NCI-H128 (cell line): ENCODE measurements around the gene KCND2.

Experiments used
- DNase-seq: peaks from one replicate; lab custom pipeline; 2025; ENCODE audit not compliant: unreplicated experiment; lab: John Stamatoyannopoulos, UW

KCND2 gene

DNA sequence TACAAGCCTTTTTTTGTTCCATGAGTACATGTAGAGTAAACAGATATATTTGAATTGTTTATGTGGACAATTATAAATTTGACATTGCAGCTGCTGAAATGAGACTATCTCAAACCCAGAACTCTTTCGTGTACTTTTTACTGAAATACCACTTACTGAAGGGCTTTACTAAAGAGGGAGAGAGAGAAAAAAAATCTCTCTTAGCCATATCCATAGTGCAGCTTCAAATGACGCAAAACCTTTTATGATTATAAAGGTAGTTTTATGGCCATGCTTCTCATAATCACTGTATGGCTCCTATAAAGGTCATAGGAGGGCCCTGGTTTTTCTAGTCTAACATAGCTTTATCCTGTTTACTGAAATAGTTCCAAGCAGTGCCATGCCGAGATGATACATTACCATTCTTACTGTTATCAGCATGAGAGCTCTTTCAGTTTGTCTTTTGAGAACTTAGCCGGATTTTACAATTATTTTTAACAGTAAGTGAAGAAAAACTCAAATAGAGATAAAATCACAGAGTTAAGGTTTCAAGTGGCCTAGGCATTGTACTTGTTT, 35.1 kb downstream of the KCND2 start:
- DNase-seq, result no peak

DNA sequence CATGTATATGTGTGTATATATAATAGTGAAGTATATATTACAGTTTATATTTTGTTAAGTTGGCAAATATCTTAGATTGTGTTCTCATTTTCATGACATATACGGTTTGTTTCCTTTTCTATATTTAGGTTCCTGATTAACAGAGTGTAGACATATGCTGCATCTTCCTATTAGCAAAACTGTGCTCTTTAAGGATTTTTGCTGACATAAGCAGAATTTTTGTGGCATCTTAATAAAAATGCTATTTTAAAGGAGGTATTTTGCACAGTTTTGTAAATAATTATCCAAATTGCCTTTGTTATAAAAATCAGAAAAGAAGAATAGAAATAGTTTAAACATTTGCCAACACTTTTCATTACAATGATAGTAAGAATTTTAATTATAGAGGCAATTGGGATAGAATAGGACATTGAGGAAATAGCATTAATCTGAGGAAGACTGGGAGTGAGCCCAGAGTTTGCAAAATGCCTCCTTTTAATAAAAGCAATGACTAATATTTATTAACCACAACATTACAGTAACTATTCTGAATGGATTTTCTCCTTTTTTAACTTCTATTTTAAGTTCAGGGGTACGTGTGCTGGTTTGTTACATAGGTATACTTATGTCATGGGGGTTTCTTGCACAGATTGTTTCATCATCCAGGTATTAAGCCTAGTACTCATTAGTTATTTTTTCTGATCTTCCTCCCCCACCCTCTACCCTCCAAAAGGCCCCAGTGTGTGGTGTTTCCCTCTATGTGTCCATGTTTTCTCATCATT, 38.2 kb downstream of the KCND2 start:
- DNase-seq, result no peak

GRCh38 chr7:120320218-120320961, 47.4 kb downstream of the KCND2 start:
- no peak for DNase-seq

DNA sequence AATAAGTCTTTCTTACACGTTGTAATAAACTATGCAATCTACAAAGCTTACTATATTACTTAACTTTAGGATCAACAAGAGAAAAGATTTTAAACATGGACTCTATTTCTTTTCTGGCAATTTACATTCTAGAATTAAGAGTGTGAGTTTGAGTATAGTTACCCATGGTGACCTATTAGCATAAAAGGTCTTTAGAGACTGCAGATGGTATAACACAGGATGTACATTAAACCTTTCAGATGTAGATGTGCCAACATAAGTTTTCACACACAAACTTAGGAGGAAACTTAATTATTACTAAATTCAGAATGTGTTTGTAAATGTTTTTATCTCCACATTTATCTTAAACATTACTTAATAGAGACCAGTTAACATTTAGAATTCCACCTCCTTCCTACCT, 54.1 kb downstream of the KCND2 start:
- DNase-seq, result no peak

GRCh38 chr7:120332433-120332832, 59.5 kb downstream of the KCND2 start:
- no peak for DNase-seq

DNA sequence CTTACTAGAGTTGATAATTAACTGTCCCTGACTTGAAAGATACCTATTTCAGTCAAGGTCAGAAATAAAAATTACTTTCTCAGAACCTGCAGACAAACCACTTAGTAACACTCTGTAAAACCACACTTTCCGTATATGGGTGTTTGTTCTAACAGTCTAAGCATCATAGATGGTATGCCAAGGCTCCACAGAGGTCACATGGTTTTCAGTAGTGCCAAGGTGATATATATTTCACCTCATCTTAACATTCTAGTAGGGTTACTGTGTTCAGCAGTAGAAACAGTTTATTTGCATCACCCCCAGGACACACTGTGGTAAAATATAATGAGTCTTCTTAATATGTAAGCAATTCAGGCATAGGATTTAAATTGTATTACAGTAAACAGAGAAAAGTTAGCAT, 61.5 kb downstream of the KCND2 start:
- DNase-seq, result no peak

DNA sequence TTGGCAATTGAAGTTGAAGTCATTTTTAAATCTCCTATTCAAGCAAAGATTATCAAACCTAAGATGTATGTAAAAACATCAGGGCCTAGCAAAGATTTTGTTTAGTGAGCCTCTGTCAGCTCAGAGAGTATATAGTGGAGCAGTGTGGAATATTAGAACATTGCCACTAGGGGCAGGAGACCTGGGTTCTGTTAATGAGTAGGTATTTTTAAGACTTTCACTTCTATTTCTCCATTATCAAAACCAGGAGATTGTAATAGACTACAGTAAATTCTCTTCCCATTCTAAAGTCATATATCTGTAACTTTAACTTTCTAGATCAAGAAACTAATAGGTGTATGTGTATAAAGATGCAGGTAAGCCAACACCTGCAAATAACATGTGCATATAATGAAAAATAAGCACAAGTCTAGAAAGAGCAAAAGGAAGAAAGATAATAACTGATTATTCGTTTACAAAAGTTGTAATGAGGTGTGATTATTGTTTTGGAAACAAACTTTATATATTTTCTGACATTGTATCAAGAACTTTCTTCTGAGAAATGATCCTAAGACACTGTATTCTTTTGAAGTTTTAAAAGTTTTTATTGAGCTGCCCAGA, 64.4 kb downstream of the KCND2 start:
- DNase-seq, result no peak

DNA sequence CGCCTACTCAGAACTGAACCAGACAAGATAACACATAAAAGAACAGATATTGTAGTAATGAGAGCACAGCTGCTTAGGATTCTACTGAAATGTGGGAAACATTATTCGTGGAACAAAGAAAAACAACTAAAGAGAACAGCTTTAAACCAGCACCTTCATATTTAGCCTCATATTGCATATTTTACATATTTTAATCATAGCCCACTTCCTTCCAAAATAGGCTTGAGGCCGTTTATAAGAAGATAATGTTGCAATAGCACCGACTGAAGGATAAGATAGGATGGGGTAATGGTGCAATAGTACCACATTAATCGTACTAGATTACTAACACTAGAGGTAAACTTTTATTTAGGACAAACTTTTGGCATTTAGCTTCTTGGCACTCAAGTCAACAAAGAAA, 71.3 kb downstream of the KCND2 start:
- DNase-seq, result no peak

DNA sequence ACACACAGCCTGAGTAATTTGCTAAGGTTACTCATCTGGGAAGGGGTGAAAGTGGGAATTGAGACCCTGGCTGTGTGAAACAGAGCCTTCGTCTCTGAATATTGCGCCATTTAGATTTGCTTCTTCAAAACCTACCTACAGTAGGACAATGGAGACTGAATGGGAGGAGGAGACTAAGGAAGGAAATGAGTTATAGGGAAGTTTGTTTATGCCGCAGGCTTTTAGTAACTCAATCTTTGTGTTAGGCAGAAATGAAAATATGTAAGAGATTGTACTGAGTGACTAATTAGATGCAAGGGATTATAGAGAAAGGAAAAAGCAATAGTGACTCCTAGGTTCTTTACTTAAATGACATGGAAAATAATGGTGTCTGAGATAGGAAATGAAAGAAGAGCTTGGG, 80.2 kb downstream of the KCND2 start:
- no peak for DNase-seq

GRCh38 chr7:120360918-120361317, 87.9 kb downstream of the KCND2 start:
- no peak for DNase-seq

DNA sequence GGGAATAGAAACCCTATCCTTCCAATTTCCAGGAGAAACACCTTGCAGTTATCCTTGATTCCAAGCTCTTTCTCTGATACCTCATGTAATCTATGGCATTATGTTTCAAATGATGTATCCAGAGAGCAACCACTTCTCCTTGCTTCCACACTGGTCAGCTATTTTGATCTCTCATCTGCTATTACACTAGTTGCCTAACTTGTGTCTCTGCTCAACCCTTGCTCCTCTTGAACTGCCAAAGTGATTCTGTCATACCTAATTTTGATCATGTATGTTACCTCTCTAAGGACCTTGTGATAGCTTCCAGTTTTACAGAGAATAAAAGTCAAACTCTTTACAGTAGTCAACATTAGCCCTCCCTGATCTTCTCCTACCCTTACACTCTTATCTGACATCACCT, 90.4 kb downstream of the KCND2 start:
- DNase-seq, result no peak

GRCh38 chr7:120370954-120371353, 98.0 kb downstream of the KCND2 start:
- no peak for DNase-seq

DNA sequence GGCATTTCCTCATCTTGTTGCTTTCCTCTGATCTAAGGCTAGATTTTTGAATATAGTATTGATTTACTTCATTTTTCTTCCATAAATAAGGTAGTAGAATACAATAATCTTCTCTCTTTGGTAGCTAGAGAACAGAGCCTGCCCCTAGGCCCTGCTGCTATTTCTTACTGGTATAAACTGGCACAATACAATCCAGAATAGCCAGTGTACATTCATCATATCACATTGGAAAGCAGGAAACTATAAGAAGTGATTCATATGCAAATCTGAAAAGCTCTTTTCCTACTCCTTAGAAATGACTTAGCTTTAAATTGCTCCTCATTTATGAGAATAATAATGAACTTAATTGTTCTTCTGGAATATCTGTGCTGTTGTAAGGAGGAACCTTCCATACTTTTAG, 100.2 kb downstream of the KCND2 start:
- DNase-seq, result no peak

DNA sequence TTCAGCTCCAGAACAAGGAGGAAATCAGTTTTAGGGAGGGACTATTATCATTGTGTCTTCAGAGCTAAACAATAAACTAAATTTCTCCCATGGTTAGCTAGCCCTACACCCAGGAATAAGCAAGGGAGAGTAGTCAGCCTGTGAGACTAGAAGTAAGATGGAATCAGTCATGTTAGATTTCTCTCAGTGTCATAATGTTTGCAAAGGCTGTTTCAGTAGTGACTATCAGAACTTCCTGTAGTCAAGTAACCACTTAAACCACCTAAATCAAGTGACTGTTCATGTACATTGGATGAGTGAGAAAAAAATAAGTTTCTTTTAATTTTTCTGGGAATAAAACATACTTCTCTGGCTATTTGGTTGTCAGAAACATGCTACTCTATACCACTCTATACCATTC, 121.6 kb downstream of the KCND2 start:
- no peak for DNase-seq

DNA sequence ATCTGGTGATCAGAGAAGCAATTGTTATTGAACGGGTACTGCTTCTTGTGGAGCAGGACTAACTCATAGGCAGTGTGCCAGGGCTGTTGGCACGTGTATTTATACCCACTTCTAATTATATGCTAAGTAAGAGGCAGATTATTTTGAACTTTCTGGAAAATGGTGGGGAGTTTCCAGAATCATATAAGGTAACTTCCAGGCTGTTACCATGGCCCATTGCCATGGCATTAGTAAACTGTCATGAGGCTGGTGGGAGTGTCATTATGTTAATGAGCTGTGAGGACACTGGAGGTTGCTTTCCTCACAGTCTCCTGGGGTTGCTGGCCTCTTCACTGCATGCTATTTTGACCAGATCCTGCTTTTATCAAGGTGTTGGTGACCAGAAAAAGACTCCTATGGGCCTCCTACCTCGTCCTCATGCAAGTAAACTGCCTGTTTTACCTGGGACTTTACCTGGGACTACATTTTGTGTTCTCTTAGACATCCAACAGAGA, 122.6 kb downstream of the KCND2 start:
- no peak for DNase-seq

DNA sequence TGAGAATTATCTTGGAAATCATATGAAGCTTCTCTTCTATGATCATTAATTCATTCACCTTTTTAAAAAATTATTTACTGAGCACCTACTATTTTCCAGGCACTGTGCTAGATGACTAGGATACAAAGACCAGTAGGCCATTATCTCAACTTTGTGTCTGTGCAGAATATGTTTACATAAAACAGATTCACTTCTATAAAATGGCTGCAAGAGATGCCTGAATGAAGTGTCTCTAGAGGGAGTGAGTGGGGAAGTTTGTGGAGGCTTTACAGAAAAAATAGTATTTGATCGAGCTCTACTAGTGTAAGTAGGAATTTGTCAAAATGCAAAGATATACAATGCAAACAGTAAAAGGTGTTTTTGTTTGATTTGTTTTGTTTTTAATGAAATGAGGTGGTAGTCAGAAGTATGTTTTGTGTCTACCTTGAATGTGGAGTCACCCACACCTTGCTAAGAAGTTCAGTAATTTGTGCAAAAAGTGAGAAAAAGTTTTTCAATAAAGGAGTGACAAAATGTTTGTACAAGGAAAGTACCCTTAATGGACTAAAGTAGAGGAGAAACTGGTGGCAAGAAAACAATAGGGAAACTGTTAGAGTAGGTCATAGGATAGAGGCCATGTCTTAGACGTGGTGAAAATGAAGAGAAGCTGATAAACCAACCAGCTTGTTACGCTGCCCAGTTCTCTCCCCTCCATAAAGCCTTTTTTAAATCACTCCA, 125.5 kb downstream of the KCND2 start:
- DNase-seq, result no peak

- DNase-seq, result no peak
These were observed 128.0 kb downstream of the KCND2 start for GRCh38 chr7:120400806-120401455.

GRCh38 chr7:120402079-120402767, 129.2 kb downstream of the KCND2 start:
- no peak for DNase-seq

DNA sequence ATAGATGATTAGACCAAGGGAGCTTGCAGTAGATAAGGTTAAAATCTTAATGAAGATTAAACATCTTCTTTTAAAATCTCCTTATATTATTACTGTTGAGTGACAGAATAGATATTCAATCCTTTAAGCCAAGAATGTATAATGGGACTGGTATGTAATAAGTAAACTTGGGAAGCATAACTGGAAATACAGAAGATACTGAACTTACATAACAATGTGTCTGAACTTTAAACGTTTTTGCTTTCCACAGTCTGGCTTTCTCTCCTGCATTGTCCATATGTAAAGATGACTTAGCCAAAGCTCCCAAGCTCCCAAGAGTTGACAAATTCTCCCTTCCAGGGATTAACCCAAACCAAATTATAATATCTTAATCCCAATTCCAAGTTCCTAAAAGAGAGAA, 129.8 kb downstream of the KCND2 start:
- no peak for DNase-seq

DNA sequence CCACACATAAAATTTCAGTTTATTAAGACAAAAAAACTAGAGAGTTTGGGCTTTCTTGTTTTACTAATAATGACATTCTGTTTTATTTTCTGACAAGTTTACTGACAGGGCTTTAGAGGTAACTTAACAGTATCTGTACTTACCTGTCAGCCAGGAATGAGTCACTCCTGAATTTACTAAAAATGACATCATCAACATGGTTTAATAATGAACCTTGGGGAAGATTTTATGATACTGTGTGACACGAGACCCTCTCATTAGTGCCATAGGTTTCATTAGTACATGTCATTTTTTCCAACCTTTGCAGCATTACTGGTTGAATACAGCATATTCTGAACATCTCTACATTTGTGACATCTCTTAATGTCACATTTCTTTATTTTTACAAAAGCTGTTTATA, 131.1 kb downstream of the KCND2 start:
- DNase-seq, result no peak
